ENCODE results near the gene MRPS16.

MRPS16 gene

GRCh38 chr10:73238990-73239566 is 13.4 kb downstream of the MRPS16 start:
- DNase-seq, result no peak

GRCh38 chr10:73234695-73235094 is 17.7 kb downstream of the MRPS16 start:
- no peak for DNase-seq

- no peak for DNase-seq
These were observed 18.6 kb downstream of the MRPS16 start for GRCh38 chr10:73233883-73234282.

- no peak for DNase-seq
These were observed 19.6 kb downstream of the MRPS16 start for GRCh38 chr10:73232887-73233286.

- no peak for DNase-seq
These were observed 22.9 kb downstream of the MRPS16 start for GRCh38 chr10:73229567-73229966.

GRCh38 chr10:73228247-73228646 is 24.2 kb downstream of the MRPS16 start:
- no peak for DNase-seq

- no peak for DNase-seq
These were observed 25.8 kb downstream of the MRPS16 start for GRCh38 chr10:73226663-73227062.

GRCh38 chr10:73225518-73225917 is 26.9 kb downstream of the MRPS16 start:
- no peak for DNase-seq

GRCh38 chr10:73220989-73221388 is 31.5 kb downstream of the MRPS16 start:
- DNase-seq, result no peak

GRCh38 chr10:73219384-73219783 is 33.1 kb downstream of the MRPS16 start:
- no peak for DNase-seq

- no peak for DNase-seq
These were observed 33.8 kb downstream of the MRPS16 start for GRCh38 chr10:73218431-73219191.

- no peak for DNase-seq
These were observed 34.8 kb downstream of the MRPS16 start for GRCh38 chr10:73217628-73218027.

- no peak for DNase-seq
These were observed 36.7 kb downstream of the MRPS16 start for GRCh38 chr10:73215749-73216148.

GRCh38 chr10:73211106-73211811 is 41.2 kb downstream of the MRPS16 start:
- DNase-seq, result no peak

GRCh38 chr10:73210395-73211105 is 41.9 kb downstream of the MRPS16 start:
- no peak for DNase-seq

GRCh38 chr10:73209705-73210104 is 42.7 kb downstream of the MRPS16 start:
- DNase-seq, result no peak

GRCh38 chr10:73207883-73208282 is 44.6 kb downstream of the MRPS16 start:
- DNase-seq, result no peak

GRCh38 chr10:73206385-73206784 is 46.1 kb downstream of the MRPS16 start:
- no peak for DNase-seq

GRCh38 chr10:73205890-73206289 is 46.6 kb downstream of the MRPS16 start:
- no peak for DNase-seq

GRCh38 chr10:73205081-73205480 is 47.4 kb downstream of the MRPS16 start:
- DNase-seq, result no peak

All from activated CD4-positive, alpha-beta T cell treated with anti-CD3 and anti-CD28 coated beads, Interleukin-2, amount 50 U/mL, for 48 hours (primary cell).